DND-41 (cell line): ENCODE data around the gene SLC2A9.

Experiments
- ATAC-seq: fragments of 200-7000 bp; cut with Tn5 transposase; 3 replicates; pipeline ENCODE4 v1.9.1; 2021; ENCODE audit warnings: low read depth; ENCODE audit not compliant: insufficient read depth
- DNase-seq: peaks from one replicate; pipeline ENCODE4 v3.0.0-alpha.2; 2020
- H2AFZ ChIP-seq: 2 replicates; pipeline ENCODE4 v1.6.0; 2012; ENCODE audit warnings: low read depth, low read length
- H3K27ac ChIP-seq: 2 replicates; pipeline ENCODE4 v1.5.1; 2012; ENCODE audit warnings: low read length, inconsistent platforms
- H3K27me3 ChIP-seq: fragments of 200-600 bp; sonication (generic); 2 replicates; pipeline ENCODE4 v1.6.0; 2012; ENCODE audit warnings: low read length, mild to moderate bottlenecking, inconsistent platforms; ENCODE audit not compliant: insufficient read depth, poor library complexity
- H3K36me3 ChIP-seq: 2 replicates; pipeline ENCODE4 v1.5.1; 2012; ENCODE audit warnings: low read length, inconsistent platforms; ENCODE audit not compliant: insufficient read depth
- H3K4me1 ChIP-seq: 2 replicates; pipeline ENCODE4 v1.5.1; 2012; ENCODE audit warnings: mild to moderate bottlenecking, low read length; ENCODE audit not compliant: insufficient read depth
- H3K4me2 ChIP-seq: 2 replicates; pipeline ENCODE4 v1.6.0; 2012; ENCODE audit warnings: mild to moderate bottlenecking, moderate library complexity, low read length, inconsistent platforms; ENCODE audit not compliant: insufficient read depth
- H3K4me3 ChIP-seq, 2 experiments: fragments of 200-600 bp in 1 of 2; shearing (Covaris generic) in 1 of 2; 2 replicates each; pipeline ENCODE4 v1.5.1; 2012 to 2016; ENCODE audit warnings: inconsistent platforms in 2 of 2, low read length in 2 of 2, mild to moderate bottlenecking in 2 of 2, low read depth in 1 of 2, moderate library complexity in 1 of 2
- H3K79me2 ChIP-seq: 2 replicates; pipeline ENCODE4 v1.6.0; 2012; ENCODE audit warnings: low read length, inconsistent platforms; ENCODE audit not compliant: insufficient read depth
- H3K9ac ChIP-seq: 2 replicates; pipeline ENCODE4 v1.6.0; 2012; ENCODE audit warnings: low read depth, mild to moderate bottlenecking, inconsistent platforms, low read length, moderate library complexity
- H3K9me3 ChIP-seq: 2 replicates; pipeline ENCODE4 v1.5.1; 2012; ENCODE audit warnings: low read length, moderate library complexity, mild to moderate bottlenecking, inconsistent platforms; ENCODE audit not compliant: insufficient read depth, severe bottlenecking
- H4K20me1 ChIP-seq: 2 replicates; pipeline ENCODE4 v1.6.0; 2012; ENCODE audit warnings: low read length; ENCODE audit not compliant: insufficient read depth
- EZH2 ChIP-seq: IDR thresholded peaks from 3 replicates; pipeline ENCODE4 v1.6.1; 2012; ENCODE audit warnings: borderline replicate concordance, low read depth, mild to moderate bottlenecking, moderate library complexity, low read length, inconsistent platforms; ENCODE audit not compliant: severe bottlenecking
- TF ChIP-seq, protein P1 (sequence below): IDR thresholded peaks from 2 replicates; pipeline ENCODE4 v1.5.1; 2012; ENCODE audit warnings: borderline replicate concordance, low read length, moderate library complexity, mild to moderate bottlenecking; ENCODE audit not compliant: poor library complexity, severe bottlenecking; ENCODE audit errors: extremely low read depth

The SLC2A9 gene

DNA sequence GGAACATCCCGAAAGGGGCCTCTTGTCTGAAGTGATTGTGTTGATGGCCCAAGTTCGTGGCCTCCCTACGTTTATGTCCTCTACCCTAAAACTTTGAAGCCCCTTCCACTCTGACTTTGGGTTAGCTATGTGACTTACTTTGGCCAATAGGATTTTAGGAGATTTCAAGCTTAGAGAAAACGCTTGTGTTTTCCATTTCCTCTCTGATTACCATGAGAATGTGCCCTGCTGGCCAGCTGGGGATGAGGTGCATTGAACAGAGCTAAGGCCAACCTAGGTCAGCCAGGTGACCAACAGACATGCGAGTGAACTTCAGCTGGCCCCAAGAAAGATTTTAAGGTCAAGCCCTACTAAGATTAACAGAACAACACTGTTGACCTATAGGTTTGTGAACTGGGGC is 82.4 kb downstream of the SLC2A9 start:
- Histone ChIP-seq H3K4me1 (no peaks in the 10 kb centered on the region), H4K20me1 (no peaks in the 10 kb centered on the region), H3K36me3 (no peaks in the 10 kb centered on the region), H3K79me2 (no peaks in the 10 kb centered on the region), H3K4me3 (no peak overlapping the region), H3K27me3 (no peaks in the 10 kb centered on the region), H3K9me3 (no peaks in the 10 kb centered on the region), H2AFZ (no peak overlapping the region), H3K9ac (no peak overlapping the region), H3K4me2 (no peak overlapping the region), H3K27ac (no peak overlapping the region)
- DNase-seq (no peak), ATAC-seq (no peak)
- TF ChIP-seq EZH2 = no peak
- TF ChIP-seq, protein P1, sequence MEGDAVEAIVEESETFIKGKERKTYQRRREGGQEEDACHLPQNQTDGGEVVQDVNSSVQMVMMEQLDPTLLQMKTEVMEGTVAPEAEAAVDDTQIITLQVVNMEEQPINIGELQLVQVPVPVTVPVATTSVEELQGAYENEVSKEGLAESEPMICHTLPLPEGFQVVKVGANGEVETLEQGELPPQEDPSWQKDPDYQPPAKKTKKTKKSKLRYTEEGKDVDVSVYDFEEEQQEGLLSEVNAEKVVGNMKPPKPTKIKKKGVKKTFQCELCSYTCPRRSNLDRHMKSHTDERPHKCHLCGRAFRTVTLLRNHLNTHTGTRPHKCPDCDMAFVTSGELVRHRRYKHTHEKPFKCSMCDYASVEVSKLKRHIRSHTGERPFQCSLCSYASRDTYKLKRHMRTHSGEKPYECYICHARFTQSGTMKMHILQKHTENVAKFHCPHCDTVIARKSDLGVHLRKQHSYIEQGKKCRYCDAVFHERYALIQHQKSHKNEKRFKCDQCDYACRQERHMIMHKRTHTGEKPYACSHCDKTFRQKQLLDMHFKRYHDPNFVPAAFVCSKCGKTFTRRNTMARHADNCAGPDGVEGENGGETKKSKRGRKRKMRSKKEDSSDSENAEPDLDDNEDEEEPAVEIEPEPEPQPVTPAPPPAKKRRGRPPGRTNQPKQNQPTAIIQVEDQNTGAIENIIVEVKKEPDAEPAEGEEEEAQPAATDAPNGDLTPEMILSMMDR = no peak

DNA sequence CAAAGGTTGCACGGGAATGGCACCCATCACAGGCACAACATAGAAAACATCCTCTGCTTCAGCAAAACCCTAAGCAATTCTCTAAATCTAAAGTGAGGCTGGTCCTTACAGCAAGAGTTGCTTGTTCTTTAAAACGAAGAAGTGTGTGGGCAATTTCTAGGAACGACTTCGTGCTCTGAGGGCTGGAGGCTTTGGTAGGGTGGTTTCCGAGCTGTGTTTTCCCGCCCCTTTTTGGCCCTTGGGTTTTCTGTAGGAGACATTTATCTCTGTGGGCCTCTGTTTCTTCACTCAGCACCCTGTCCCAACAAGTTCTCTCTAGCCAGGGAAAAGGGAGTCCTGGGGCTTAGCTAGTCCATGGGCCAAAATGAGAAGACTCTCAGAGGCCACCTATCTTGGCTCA is 84.2 kb downstream of the SLC2A9 start:
- ATAC-seq (no peak), DNase-seq (no peak)
- Histone ChIP-seq H3K27me3 (no peaks in the 10 kb centered on the region), H3K4me2 (no peak overlapping the region), H3K9me3 (no peaks in the 10 kb centered on the region), H3K4me3 (no peak overlapping the region), H4K20me1 (no peaks in the 10 kb centered on the region), H2AFZ (no peak overlapping the region), H3K79me2 (no peaks in the 10 kb centered on the region), H3K36me3 (no peaks in the 10 kb centered on the region), H3K27ac (no peak overlapping the region), H3K9ac (no peak overlapping the region), H3K4me1 (no peaks in the 10 kb centered on the region)
- TF ChIP-seq, protein P1 = no peak

DNA sequence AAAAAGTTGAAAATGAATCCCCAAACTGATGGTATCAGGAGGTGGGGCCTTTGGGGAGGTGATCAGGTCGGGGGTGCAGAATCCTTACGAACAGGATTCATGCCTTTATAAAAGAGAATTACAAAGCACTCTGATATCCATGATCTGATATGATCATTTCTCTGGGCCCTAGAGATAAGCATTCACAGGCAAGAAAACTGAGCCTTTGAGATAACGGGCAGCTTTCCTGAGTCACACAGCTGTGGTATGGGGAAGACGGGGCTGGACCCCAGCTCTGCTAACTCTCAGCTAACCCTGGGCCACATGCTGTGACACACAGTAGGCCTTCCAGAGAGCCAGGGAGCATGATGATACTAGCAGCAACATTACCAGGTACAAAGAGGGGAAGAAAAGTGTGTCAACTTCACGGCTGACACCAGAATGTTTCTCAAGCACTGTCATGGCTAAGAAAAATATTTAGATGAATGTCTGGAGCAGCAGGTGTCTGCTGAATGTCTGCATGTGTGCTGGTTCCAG is 85.1 kb downstream of the SLC2A9 start:
- no peak for TF ChIP-seq EZH2
- TF ChIP-seq, protein P1 = no peak
- no peak overlapping the region for H3K4me3 ChIP-seq
- no peaks in the 10 kb centered on the region for H3K9me3 ChIP-seq
- no peaks in the 10 kb centered on the region for H3K4me1 ChIP-seq
- H3K79me2 ChIP-seq = no peaks in the 10 kb centered on the region
- no peaks in the 10 kb centered on the region for H4K20me1 ChIP-seq
- H3K27me3 ChIP-seq = no peaks in the 10 kb centered on the region
- no peak overlapping the region for H3K27ac ChIP-seq
- no peak overlapping the region for H2AFZ ChIP-seq
- H3K36me3 ChIP-seq = no peaks in the 10 kb centered on the region
- H3K9ac ChIP-seq = no peak overlapping the region
- DNase-seq (no peak), ATAC-seq (no peak)
- H3K4me2 ChIP-seq = no peak overlapping the region

DNA sequence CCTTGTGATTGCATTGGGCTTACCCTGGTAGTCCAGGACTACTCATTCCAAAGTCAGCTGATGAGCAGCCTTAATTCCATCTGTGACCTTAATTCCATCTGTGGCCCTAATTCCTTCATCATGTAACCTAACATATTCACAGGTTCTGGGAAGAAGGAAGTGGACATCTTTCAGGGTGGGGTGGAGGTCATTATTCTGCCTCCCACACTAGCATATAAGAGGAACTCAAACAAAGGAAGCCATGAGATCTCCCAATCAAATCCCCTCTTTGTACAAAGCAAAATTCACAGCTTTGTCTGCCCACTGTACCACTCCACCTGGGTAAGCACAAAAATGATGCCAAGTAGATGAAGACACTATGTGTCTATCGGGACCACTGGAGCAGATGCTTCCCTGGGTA is 87.3 kb downstream of the SLC2A9 start:
- Histone ChIP-seq H3K27me3 (no peaks in the 10 kb centered on the region), H3K4me1 (no peaks in the 10 kb centered on the region), H3K4me3 (no peak overlapping the region), H3K4me2 (no peak overlapping the region), H3K27ac (no peak overlapping the region), H3K9ac (no peak overlapping the region), H2AFZ (no peak overlapping the region), H3K9me3 (no peaks in the 10 kb centered on the region), H3K36me3 (no peaks in the 10 kb centered on the region), H4K20me1 (no peaks in the 10 kb centered on the region), H3K79me2 (no peaks in the 10 kb centered on the region)
- no peak for DNase-seq
- TF ChIP-seq EZH2 = no peak
- TF ChIP-seq, protein P1 = no peak
- no peak for ATAC-seq
